ENCODE measurements around the gene ZBTB16.

Gene ZBTB16

GRCh38 chr11:114250993-114251814, 191.7 kb downstream of the ZBTB16 start:
- DNase-seq, result no peak

GRCh38 chr11:114251815-114252337, 192.4 kb downstream of the ZBTB16 start:
- DNase-seq, result no peak

DNA sequence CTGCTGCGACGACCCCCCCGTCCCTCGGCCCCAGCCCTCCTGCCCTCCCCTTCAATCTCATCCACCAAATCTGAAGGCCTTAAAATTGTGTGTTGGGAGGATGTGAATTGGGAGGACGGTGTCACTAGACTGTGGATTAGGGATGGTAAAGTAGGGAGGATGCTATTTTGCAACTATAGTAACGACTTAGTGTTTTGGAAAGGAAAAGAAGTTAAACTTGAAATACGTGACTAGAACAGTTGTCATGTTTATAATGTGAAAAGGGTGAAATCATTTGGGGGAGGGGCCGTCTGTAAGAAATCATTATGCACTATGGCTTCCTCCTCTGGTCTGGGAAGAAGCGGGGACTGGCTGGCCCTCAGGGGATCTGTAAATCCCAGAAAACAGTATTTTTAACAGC, 193.3 kb downstream of the ZBTB16 start:
- DNase-seq, result no peak

DNA sequence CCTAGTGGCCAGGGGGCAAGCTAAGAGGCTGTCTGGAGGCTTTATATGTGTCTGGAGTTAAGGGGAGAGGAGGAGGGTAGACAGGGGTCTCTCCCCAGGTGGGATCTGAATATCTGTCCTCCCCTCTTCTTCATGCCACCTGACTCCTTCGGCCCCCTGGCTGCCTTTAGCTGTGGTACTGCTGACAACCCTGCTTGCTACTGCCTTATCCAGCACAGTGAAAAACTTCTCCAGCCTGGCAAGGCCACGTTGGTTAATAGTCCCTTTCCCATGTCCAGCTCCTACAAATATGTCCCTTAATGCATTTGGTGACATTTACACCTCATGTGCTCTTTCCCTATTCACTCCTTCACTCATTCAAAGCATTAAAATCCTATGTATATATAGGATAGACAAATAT, 194.3 kb downstream of the ZBTB16 start:
- DNase-seq, result no peak

DNA sequence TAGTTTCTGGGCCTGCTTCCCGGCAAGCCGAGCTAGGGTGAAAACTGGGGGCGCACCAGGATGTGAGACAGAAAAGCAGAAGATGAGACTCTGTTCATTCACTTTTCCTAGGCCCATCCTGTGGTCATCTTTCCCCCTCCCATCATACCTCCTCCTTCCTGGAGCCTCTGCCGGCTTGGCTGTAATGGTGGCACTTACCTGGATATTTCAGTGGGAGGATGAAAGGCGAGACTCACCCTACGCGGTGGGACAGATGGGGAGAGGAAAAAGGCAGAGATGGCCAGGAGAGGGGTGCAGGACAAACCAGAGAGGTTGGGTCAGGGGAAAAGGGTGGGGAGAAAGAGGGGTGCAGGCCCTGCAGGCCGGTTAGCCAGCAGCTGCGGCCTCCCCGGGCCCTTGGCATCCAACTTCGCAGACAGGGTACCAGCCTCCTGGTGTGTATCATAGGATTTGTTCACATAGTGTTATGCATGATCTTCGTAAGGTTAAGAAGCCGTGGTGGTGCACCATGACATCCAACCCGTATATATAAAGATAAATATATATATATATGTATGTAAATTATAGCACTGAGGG, 195.1 kb downstream of the ZBTB16 start:
- no peak for DNase-seq

DNA sequence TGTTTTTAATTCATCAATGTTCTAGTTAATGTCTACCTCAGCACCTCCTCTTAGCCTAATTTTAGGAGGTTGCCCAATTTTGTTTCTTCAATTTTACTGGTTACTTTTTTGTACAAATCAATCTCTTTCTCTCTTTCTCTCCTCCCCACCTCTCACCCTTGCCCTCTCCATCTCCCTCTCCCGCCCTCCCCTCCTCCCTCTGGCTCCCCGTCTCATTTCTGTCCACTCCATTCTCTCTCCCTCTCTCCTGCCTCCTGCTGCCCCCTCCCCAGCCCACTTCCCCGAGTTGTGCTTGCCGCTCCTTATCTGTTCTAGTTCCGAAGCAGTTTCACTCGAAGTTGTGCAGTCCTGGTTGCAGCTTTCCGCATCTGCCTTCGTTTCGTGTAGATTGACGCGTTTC, 195.8 kb downstream of the ZBTB16 start:
- DNase-seq, result no peak

- DNase-seq, result no peak
Observed at GRCh38 chr11:114256176-114256966, 196.9 kb downstream of the ZBTB16 start.

GRCh38 chr11:114256967-114257286, 197.4 kb downstream of the ZBTB16 start:
- no peak for DNase-seq

GRCh38 chr11:114257621-114258558, 198.4 kb downstream of the ZBTB16 start:
- DNase-seq, result no peak

GRCh38 chr11:114258696-114259095, 199.2 kb downstream of the ZBTB16 start:
- no peak for DNase-seq

DNA sequence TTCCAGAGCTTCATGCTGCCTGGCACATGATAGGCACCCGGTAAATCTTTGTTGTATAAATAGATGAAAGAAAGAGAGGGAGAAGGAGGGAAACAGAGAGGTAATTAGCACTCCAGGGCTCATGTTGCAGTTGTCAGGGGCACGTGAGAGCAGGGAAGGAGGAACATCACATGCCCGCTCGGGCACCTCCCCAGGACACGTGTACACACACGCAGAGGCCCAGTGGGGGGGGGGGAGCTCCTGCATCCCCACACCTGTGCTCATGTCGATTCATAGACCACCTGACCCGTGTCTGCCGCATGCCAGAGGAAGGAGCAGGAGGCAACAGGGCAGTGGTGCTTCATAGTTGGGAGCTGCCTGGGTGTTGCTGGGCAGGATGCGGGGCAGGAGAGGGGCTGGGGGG, 199.6 kb downstream of the ZBTB16 start:
- DNase-seq, result no peak

- no peak for DNase-seq
Observed at GRCh38 chr11:114259551-114259983, 200.1 kb downstream of the ZBTB16 start.

GRCh38 chr11:114260077-114260476, 200.6 kb downstream of the ZBTB16 start:
- no peak for DNase-seq

GRCh38 chr11:114260483-114260882, 201.0 kb downstream of the ZBTB16 start:
- DNase-seq, result no peak

DNA sequence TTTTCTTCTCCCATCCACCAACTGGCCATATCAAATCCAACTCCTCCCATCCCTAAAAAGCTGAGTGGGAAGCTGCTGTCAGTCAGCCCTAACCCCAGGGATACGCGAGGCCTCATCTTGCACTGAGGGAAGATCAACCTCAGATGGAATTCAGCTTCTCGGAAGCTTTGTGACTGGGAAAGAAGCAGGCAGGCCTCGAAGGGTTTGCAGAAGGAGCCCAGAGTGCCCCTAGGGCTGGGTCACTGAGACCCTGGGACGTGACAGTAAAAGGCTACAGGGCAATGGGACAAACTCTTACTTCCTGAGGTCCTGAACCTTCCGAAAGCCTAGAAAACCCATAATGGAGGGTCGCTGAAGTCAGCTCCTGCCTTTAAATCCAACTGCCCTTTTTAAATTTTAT, 202.3 kb downstream of the ZBTB16 start:
- DNase-seq, result no peak

- no peak for DNase-seq
Observed at GRCh38 chr11:114262681-114263512, 203.4 kb downstream of the ZBTB16 start.

GRCh38 chr11:114263513-114264170, 204.1 kb downstream of the ZBTB16 start:
- DNase-seq, result no peak

DNA sequence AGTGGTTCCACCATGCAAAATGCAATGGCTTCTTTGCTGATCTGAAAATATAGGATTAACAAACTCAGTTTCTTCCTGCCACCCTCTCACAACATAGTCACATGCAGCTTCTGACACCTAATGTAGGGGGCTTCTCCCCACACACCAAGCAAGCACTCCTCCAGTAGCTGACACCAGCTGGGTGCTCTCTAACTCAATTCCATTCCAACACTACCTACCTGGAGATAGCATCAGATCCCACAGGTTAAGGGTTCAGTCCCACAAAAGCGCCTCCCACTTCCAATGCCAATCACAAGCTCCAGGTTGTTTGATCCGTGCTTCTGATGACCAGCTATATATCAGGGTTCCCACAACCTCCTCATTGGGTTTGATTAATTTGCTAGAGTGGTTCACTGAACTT, 204.9 kb downstream of the ZBTB16 start:
- DNase-seq, result no peak

DNA sequence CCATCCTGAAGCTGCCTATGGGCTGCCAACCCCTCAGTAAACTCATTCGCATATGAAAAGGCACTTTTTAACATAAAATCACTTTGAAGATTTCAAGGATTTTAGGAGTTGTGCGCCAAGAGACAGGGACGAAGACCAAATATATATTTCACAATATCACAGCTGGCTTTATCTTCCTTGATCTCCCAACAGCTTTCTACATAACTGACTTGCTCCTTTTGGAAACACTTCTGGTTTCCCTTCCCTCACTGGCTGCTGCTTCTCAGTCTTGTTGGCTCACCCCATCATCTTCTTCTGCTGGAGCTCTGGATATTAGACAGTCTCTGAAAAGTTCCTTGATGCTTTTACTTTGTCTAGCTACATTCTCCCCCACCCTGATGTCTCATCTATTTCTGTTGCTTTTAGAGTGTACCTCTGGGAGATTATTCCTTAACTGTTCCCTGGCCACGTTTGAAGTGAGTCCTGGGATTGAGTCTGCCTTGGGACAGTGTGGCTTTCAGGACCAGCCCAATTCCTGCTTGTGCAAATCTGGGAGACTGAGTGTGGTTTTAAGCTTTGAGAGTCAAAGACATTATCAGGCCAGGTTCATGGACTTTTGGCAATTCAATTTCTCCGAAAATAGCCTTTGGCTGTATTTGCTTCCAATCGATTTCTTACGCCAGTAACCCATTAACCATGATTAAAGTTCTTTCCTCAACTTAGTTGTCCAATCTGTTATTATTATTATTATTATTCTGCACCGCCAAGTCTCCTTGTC, 205.8 kb downstream of the ZBTB16 start:
- no peak for DNase-seq

DNA sequence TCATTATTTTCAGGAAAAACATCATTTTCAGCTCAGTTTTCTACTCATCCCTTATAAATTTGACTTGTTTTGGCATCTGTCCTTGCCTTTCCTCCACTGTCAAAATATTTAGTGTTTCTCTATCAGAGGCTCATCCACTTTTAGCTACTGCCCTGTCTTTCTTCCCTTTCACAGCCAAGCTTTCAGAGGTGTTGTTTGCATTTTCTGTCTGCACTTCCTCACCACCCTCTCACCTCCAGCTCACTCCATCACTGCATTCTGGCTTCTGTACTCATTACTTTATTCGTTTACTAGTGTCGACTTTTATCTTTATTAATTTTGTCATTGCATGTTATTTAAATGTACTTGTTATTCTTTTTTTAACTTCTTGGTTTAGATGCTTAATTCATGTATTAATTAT, 210.0 kb downstream of the ZBTB16 start:
- no peak for DNase-seq
